Brain microvascular endothelial cell (primary cell): ENCODE data around the gene SASH1.

Source experiments
- DNase-seq: peaks from one replicate; pipeline ENCODE4 v3.0.0-alpha.2; 2020
- H3K27ac ChIP-seq: fragments of 250-450 bp; sonication (Bioruptor Pico); 2 replicates; pipeline ENCODE4 v1.5.1; 2020; ENCODE audit warnings: mild to moderate bottlenecking, moderate library complexity
- H3K27me3 ChIP-seq: fragments of 250-450 bp; sonication (Bioruptor Pico); replicated peaks from 2 replicates; pipeline ENCODE4 v1.5.1; 2020; ENCODE audit warnings: mild to moderate bottlenecking
- H3K36me3 ChIP-seq: fragments of 250-450 bp; sonication (Bioruptor Pico); replicated peaks from 2 replicates; pipeline ENCODE4 v1.5.1; 2020; ENCODE audit warnings: mild to moderate bottlenecking
- H3K4me3 ChIP-seq: 2 replicates; pipeline ENCODE4 v1.5.1; 2011; ENCODE audit warnings: low read depth, mild to moderate bottlenecking, control low read depth, low read length, moderate library complexity
- CTCF ChIP-seq: IDR thresholded peaks from 2 replicates; pipeline ENCODE4 v1.5.1; 2011; ENCODE audit warnings: low read depth, mild to moderate bottlenecking, moderate library complexity, low read length, control low read depth, inconsistent platforms; ENCODE audit errors: missing control alignments
- in situ Hi-C: cut with HindIII; loops from 2 replicates; pipeline ENCODE4 v1.10.0; 2017; ENCODE audit warnings: low sequenced_read_pairs, low pct_ligation_motif_present

The SASH1 gene

GRCh38 chr6:148417045-148417444 is 74.4 kb downstream of the SASH1 start:
- no peak for DNase-seq
- Histone ChIP-seq H3K36me3 (no peaks in the 10 kb centered on the region), H3K27me3 (no peaks in the 10 kb centered on the region), H3K4me3 (no peak overlapping the region), H3K27ac (no peak overlapping the region)
- TF ChIP-seq CTCF: no peak
- in situ Hi-C loops: no loop called here

- H3K27me3 ChIP-seq: no peaks in the 10 kb centered on the region
- H3K4me3 ChIP-seq: no peak overlapping the region
- TF ChIP-seq CTCF: no peak
- in situ Hi-C loops: no loop called here
- no peak overlapping the region for H3K27ac ChIP-seq
- no peak for DNase-seq
- no peaks in the 10 kb centered on the region for H3K36me3 ChIP-seq
These were observed 76.8 kb downstream of the SASH1 start for GRCh38 chr6:148419430-148419829.

GRCh38 chr6:148422085-148422484 is 79.4 kb downstream of the SASH1 start:
- in situ Hi-C loops: no loop called here
- no peaks in the 10 kb centered on the region for H3K36me3 ChIP-seq
- TF ChIP-seq CTCF: no peak
- H3K27me3 ChIP-seq: no peaks in the 10 kb centered on the region
- no peak overlapping the region for H3K27ac ChIP-seq
- DNase-seq: no peak
- H3K4me3 ChIP-seq: no peak overlapping the region

GRCh38 chr6:148423133-148423532 is 80.5 kb downstream of the SASH1 start:
- in situ Hi-C loops: no loop called here
- H3K4me3 ChIP-seq: no peak overlapping the region
- no peak for DNase-seq

GRCh38 chr6:148423601-148424270 is 81.1 kb downstream of the SASH1 start:
- H3K4me3 ChIP-seq: no peak overlapping the region
- no peak for TF ChIP-seq CTCF
- H3K27me3 ChIP-seq: no peaks in the 10 kb centered on the region
- no peaks in the 10 kb centered on the region for H3K36me3 ChIP-seq
- in situ Hi-C loops: no loop called here
- DNase-seq: no peak
- H3K27ac ChIP-seq: no peak overlapping the region

More at GRCh38 chr6:148423133-148423532, 80.5 kb downstream of the SASH1 start:
- TF ChIP-seq CTCF: no peak
- Histone ChIP-seq H3K36me3 (no peaks in the 10 kb centered on the region), H3K27ac (no peak overlapping the region), H3K27me3 (no peaks in the 10 kb centered on the region)

GRCh38 chr6:148425443-148425842 is 82.8 kb downstream of the SASH1 start:
- no peaks in the 10 kb centered on the region for H3K36me3 ChIP-seq
- in situ Hi-C loops: no loop called here
- DNase-seq: no peak
- no peak overlapping the region for H3K4me3 ChIP-seq
- H3K27ac ChIP-seq: no peak overlapping the region
- no peak for TF ChIP-seq CTCF
- no peaks in the 10 kb centered on the region for H3K27me3 ChIP-seq
